Measurements from ENCODE around the gene ALDH1L1. TPM values are rescaled to one million over a fixed set of nuclear protein-coding genes. Genes with fewer than 3 reads are reported as not detected.

Gene ALDH1L1
- total and polyA plus RNA-seq, 2 donors (not counting 1 experiment from before 2014, with no cell fraction given), result not detected

- no peak overlapping the region for H3K9ac ChIP-seq (ENCODE audit: low read length)
- H3K9me3 Mint-ChIP-seq (ENCODE audit: insufficient read depth), result no peaks in the 10 kb centered on the region
- H4K20me1 ChIP-seq (ENCODE audit: control insufficient read depth, insufficient read depth, low read length, poor library complexity, severe bottlenecking), result no peaks in the 10 kb centered on the region
- H3K79me2 ChIP-seq (ENCODE audit: control insufficient read depth, insufficient read depth, low read length), result no peaks in the 10 kb centered on the region
- DNase-seq (no peak), ATAC-seq (ENCODE audit: low read depth) (no peak)
- POLR2A ChIA-PET, result no interaction called here
- H3K36me3 ChIP-seq (replicated peaks in 1 of 2; ENCODE audit: control extremely low read depth in 1 of 2, control insufficient read depth in 1 of 2, extremely low read depth in 1 of 2, insufficient read depth in 2 of 2, low read length in 1 of 2), result no peaks in the 10 kb centered on the region
- H2AFZ ChIP-seq (ENCODE audit: insufficient read depth, low read depth, low read length, poor library complexity, severe bottlenecking), result no peak overlapping the region
- WGBS (ENCODE audit: insufficient coverage), result 95% methylated on average over 6 of the region's 6 CpGs
- no peak overlapping the region for H3K4me2 ChIP-seq (replicated peaks; ENCODE audit: low read depth, low read length, poor library complexity, severe bottlenecking)
- no peak overlapping the region for H3K4me3 Mint-ChIP-seq
- TF ChIP-seq EZH2 (IDR thresholded peaks at IDR 0.05; ENCODE audit: borderline replicate concordance, insufficient read depth, low read depth, low read length, poor library complexity, severe bottlenecking), result no peak
- TF ChIP-seq CTCF (IDR thresholded peaks at IDR 0.05), result no peak
- H3K27ac Mint-ChIP-seq, result no peak overlapping the region
- H3K27me3 Mint-ChIP-seq, result peaks cover 9% of the 10 kb centered on the region
- no peaks in the 10 kb centered on the region for H3K4me1 ChIP-seq (ENCODE audit: control insufficient read depth in 2 of 2, insufficient read depth in 2 of 2, low read length in 2 of 2)
- CTCF ChIA-PET, result no interaction called here
- H3K9me3 ChIP-seq (ENCODE audit: control extremely low read depth in 1 of 3, control insufficient read depth in 2 of 3, insufficient read depth in 1 of 3, low read length in 2 of 3), result no peaks in the 10 kb centered on the region
- no peak overlapping the region for H3K4me3 ChIP-seq (ENCODE audit: control extremely low read depth in 1 of 5, extremely low read depth in 1 of 5, insufficient read depth in 1 of 5, low read depth in 2 of 5, low read length in 4 of 5)
- H3K4me1 Mint-ChIP-seq, result no peaks in the 10 kb centered on the region
- H3K27ac ChIP-seq (ENCODE audit: low read length in 2 of 2), result no peak overlapping the region
- peaks cover 0 to 2% (median 0%) of the 10 kb centered on the region in 4 experiments for H3K27me3 ChIP-seq (replicated peaks in 1 of 4; ENCODE audit: control extremely low read depth in 1 of 4, control insufficient read depth in 3 of 4, insufficient read depth in 4 of 4, low read length in 3 of 4)
- intact Hi-C loops (cut with micrococcal nuclease), result no loop called here
Measured at GRCh38 chr3:126146525-126147146, 33.8 kb downstream of the ALDH1L1 start.

GRCh38 chr3:126146034-126146433 is 34.4 kb downstream of the ALDH1L1 start:
- no peaks in the 10 kb centered on the region for H3K9me3 Mint-ChIP-seq (ENCODE audit: insufficient read depth)
- H3K4me3 Mint-ChIP-seq, result no peak overlapping the region
- Histone ChIP-seq H3K4me2 (replicated peaks; ENCODE audit: low read depth, low read length, poor library complexity, severe bottlenecking) (no peak overlapping the region), H3K4me1 (ENCODE audit: control insufficient read depth in 2 of 2, insufficient read depth in 2 of 2, low read length in 2 of 2) (no peaks in the 10 kb centered on the region), H3K9ac (ENCODE audit: low read length) (no peak overlapping the region), H3K79me2 (ENCODE audit: control insufficient read depth, insufficient read depth, low read length) (no peaks in the 10 kb centered on the region), H4K20me1 (ENCODE audit: control insufficient read depth, insufficient read depth, low read length, poor library complexity, severe bottlenecking) (no peaks in the 10 kb centered on the region), H3K4me3 (ENCODE audit: control extremely low read depth in 1 of 5, extremely low read depth in 1 of 5, insufficient read depth in 1 of 5, low read depth in 2 of 5, low read length in 4 of 5) (no peak overlapping the region), H2AFZ (ENCODE audit: insufficient read depth, low read depth, low read length, poor library complexity, severe bottlenecking) (no peak overlapping the region), H3K9me3 (ENCODE audit: control extremely low read depth in 1 of 3, control insufficient read depth in 2 of 3, insufficient read depth in 1 of 3, low read length in 2 of 3) (no peaks in the 10 kb centered on the region), H3K27me3 (replicated peaks in 1 of 4; ENCODE audit: control extremely low read depth in 1 of 4, control insufficient read depth in 3 of 4, insufficient read depth in 4 of 4, low read length in 3 of 4) (peaks cover 0 to 4% (median 2%) of the 10 kb centered on the region in 4 experiments), H3K27ac (ENCODE audit: low read length in 2 of 2) (no peak overlapping the region), H3K36me3 (replicated peaks in 1 of 2; ENCODE audit: control extremely low read depth in 1 of 2, control insufficient read depth in 1 of 2, extremely low read depth in 1 of 2, insufficient read depth in 2 of 2, low read length in 1 of 2) (no peaks in the 10 kb centered on the region)
- WGBS (ENCODE audit: insufficient coverage), result 89% methylated on average over 3 of the region's 4 CpGs
- no peaks in the 10 kb centered on the region for H3K4me1 Mint-ChIP-seq
- no peak for TF ChIP-seq EZH2 (IDR thresholded peaks at IDR 0.05; ENCODE audit: borderline replicate concordance, insufficient read depth, low read depth, low read length, poor library complexity, severe bottlenecking)
- no peak overlapping the region for H3K27ac Mint-ChIP-seq
- ChIA-PET CTCF (no interaction called here), POLR2A (no interaction called here)
- ATAC-seq (ENCODE audit: low read depth), result no peak
- no peak for DNase-seq
- H3K27me3 Mint-ChIP-seq, result peaks cover 9% of the 10 kb centered on the region
- intact Hi-C loops (cut with micrococcal nuclease), result no loop called here
